Posterior cingulate gyrus (tissue), 11 donors: Measurements from ENCODE around the gene LMF1.

Experiments used
- DNase-seq, 10 donors: peaks; one replicate each; pipeline versions ENCODE4 v3.0.0 to v3.0.0-alpha.2; 2020 to 2021; ENCODE audit warnings: mixed read lengths in 3 of 10
- intact Hi-C: fragments of 100-400 bp; cut with DNase I; formaldehyde crosslinking; loops from one replicate; pipeline ENCODE4 v1.15.1; 2023

The LMF1 gene

GRCh38 chr16:1003391-1004347 is 32.9 kb upstream of the LMF1 start:
- intact Hi-C loops, result no loop called here
- DNase-seq, result no peak

- intact Hi-C loops, result no loop called here
- peak in 1 of 10 donors; percentile 50 for DNase-seq
Measured at GRCh38 chr16:1002399-1003166, 31.8 kb upstream of the LMF1 start.

GRCh38 chr16:1001096-1001495 is 30.3 kb upstream of the LMF1 start:
- no peak for DNase-seq

GRCh38 chr16:1000608-1001007 is 29.8 kb upstream of the LMF1 start:
- intact Hi-C loops, result no loop called here
- DNase-seq, result no peak

More at GRCh38 chr16:1001096-1001495, 30.3 kb upstream of the LMF1 start:
- intact Hi-C loops, result no loop called here

GRCh38 chr16:999677-1000076 is 28.9 kb upstream of the LMF1 start:
- DNase-seq, result no peak
- intact Hi-C loops, result no loop called here

GRCh38 chr16:998615-999014 is 27.8 kb upstream of the LMF1 start:
- intact Hi-C loops, result no loop called here
- no peak for DNase-seq

GRCh38 chr16:998211-998610 is 27.4 kb upstream of the LMF1 start:
- intact Hi-C loops, result no loop called here
- DNase-seq, result no peak

- intact Hi-C loops, result no loop called here
- DNase-seq, result peak in 4 of 10 donors; percentile 62 to 91 (median 89)
Measured at GRCh38 chr16:997440-998051, 26.8 kb upstream of the LMF1 start.

- DNase-seq, result no peak
Measured at GRCh38 chr16:996681-997080, 25.9 kb upstream of the LMF1 start.

GRCh38 chr16:995783-996182 is 25.0 kb upstream of the LMF1 start:
- intact Hi-C loops, result no loop called here
- no peak for DNase-seq

More at GRCh38 chr16:996681-997080, 25.9 kb upstream of the LMF1 start:
- intact Hi-C loops, result no loop called here

- intact Hi-C loops, result no loop called here
- no peak for DNase-seq
Measured at GRCh38 chr16:995087-995486, 24.3 kb upstream of the LMF1 start.

- intact Hi-C loops, result no loop called here
- no peak for DNase-seq
Measured at GRCh38 chr16:993731-994130, 22.9 kb upstream of the LMF1 start.

GRCh38 chr16:991773-992172 is 21.0 kb upstream of the LMF1 start:
- intact Hi-C loops, result loop anchor here (1.0 kb wide), 1 partner anchor 28 kb away; no protein-coding TSS in a partner anchor
- no peak for DNase-seq

GRCh38 chr16:991345-991744 is 20.6 kb upstream of the LMF1 start:
- no peak for DNase-seq
- intact Hi-C loops, result loop anchor here (1.0 kb wide), 1 partner anchor 28 kb away; no protein-coding TSS in a partner anchor

GRCh38 chr16:990516-991291 is 19.9 kb upstream of the LMF1 start:
- DNase-seq, result peak; percentile 54 to 95 (median 74)

GRCh38 chr16:989354-989814 is 18.6 kb upstream of the LMF1 start:
- DNase-seq, result no peak

More at GRCh38 chr16:990516-991291, 19.9 kb upstream of the LMF1 start:
- intact Hi-C loops, result loop anchor here (1.0 kb wide), 1 partner anchor 29 kb away; no protein-coding TSS in a partner anchor

GRCh38 chr16:988471-989353 is 17.9 kb upstream of the LMF1 start:
- intact Hi-C loops, result no loop called here
- DNase-seq, result peak in 1 of 10 donors; percentile 44

More at GRCh38 chr16:989354-989814, 18.6 kb upstream of the LMF1 start:
- intact Hi-C loops, result no loop called here

- intact Hi-C loops, result no loop called here
- peak in 8 of 10 donors; percentile 46 to 95 (median 74) for DNase-seq
Measured at GRCh38 chr16:987906-988305, 17.1 kb upstream of the LMF1 start.
